Measurements from ENCODE around the gene ITIH4.

GRCh38 chr3:52813810-52814209 lies 16.7 kb downstream of the ITIH4 start:
- TF ChIP-seq CTCF (IDR thresholded peaks at IDR 0.05; ENCODE audit: insufficient read depth, low read depth, low read length) (no peak), EZH2 (IDR thresholded peaks at IDR 0.05; ENCODE audit: insufficient read depth, low read length) (no peak)

Data from astrocyte (in vitro differentiated cells and primary cell).